K562 (cell line): ENCODE measurements around the gene NFIL3. TPM values are rescaled to one million over a fixed set of nuclear protein-coding genes. Genes with fewer than 3 reads are reported as not detected.

Source experiments
- ATAC-seq: fragments of 200-7000 bp; cut with Tn5 transposase; 3 replicates; pipeline ENCODE4 v1.9.1; 2020; ENCODE audit warnings: moderate library complexity
- BruUV-seq: library from RNA; stranded (reverse); fragments of 400-500 nt; replicated peaks from 2 replicates; lab custom pipeline; 2021; lab: Mats Ljungman, UMichigan
- CTCF ChIA-PET: fragments of 300-600 bp; formaldehyde crosslinking; extraction: SDS; loops from one replicate; lab custom pipeline; 2021; ENCODE audit warnings: low intra/inter-chr PET ratio; lab: Yijun Ruan, JAX
- POLR2A ChIA-PET: fragments of 300-600, 350-650 bp; sonication (Branson Sonifier 250); formaldehyde crosslinking; extraction: SDS; loops from one replicate; lab custom pipeline; 2021; ENCODE audit warnings: antibody characterized with exemption, inconsistent platforms; lab: Yijun Ruan, JAX
- DNase-seq, 4 experiments: peaks; one replicate each; pipeline versions ENCODE4 v3.0.0 to v3.0.0-alpha.2; 2011 to 2018; ENCODE audit warnings: low spot score in 3 of 4, mixed read lengths in 3 of 4; ENCODE audit errors: extremely low read depth in 1 of 4
- FAIRE-seq: peaks from 2 replicates; lab custom pipeline; 2011; peaks lifted over from hg19 to GRCh38; lab: Jason Lieb, UNC
- H2AFZ ChIP-seq: 2 replicates; pipeline ENCODE4 v1.6.0; 2011; ENCODE audit warnings: low read depth, low read length, control low read depth, inconsistent platforms
- H3K27ac ChIP-seq: fragments of 200-600 bp; 3 replicates; pipeline ENCODE4 v1.8.0; 2011; ENCODE audit warnings: low read depth, mild to moderate bottlenecking, control low read depth, inconsistent platforms, low read length, moderate library complexity, mixed read lengths; ENCODE audit errors: extremely low read depth
- H3K27me3 ChIP-seq, 2 experiments: fragments of 300-600 bp in 1 of 2; 2 replicates in 1 of 2; 3 replicates in 1 of 2; pipeline versions ENCODE4 v1.6.0 to v1.8.0; 2011; ENCODE audit warnings: inconsistent platforms in 2 of 2, low read length in 2 of 2, mild to moderate bottlenecking in 1 of 2, mixed read lengths in 1 of 2, moderate library complexity in 1 of 2; ENCODE audit not compliant: control insufficient read depth in 2 of 2, insufficient read depth in 2 of 2
- H3K36me3 ChIP-seq: fragments of 300-600 bp; 3 replicates; pipeline ENCODE4 v1.8.0; 2011; ENCODE audit warnings: mild to moderate bottlenecking, low read length, inconsistent platforms; ENCODE audit not compliant: control insufficient read depth, insufficient read depth
- H3K4me1 ChIP-seq, 2 experiments: fragments of 200-600 bp in 1 of 2; replicated peaks in 1 of 2; 2 replicates in 1 of 2; 3 replicates in 1 of 2; pipeline versions ENCODE4 v1.5.1 to v1.8.0; 2011; ENCODE audit warnings: inconsistent platforms in 2 of 2, low read length in 2 of 2, mild to moderate bottlenecking in 1 of 2, mixed read lengths in 1 of 2, moderate library complexity in 1 of 2; ENCODE audit not compliant: control insufficient read depth in 2 of 2, insufficient read depth in 2 of 2
- H3K4me2 ChIP-seq: 2 replicates; pipeline ENCODE4 v1.6.1; 2011; ENCODE audit warnings: low read length, control low read depth, inconsistent platforms, mixed read lengths; ENCODE audit not compliant: insufficient read depth
- H3K4me3 ChIP-seq: fragments of 200-600 bp; sonication (generic), shearing (Covaris generic); 2 replicates; pipeline ENCODE4 v1.5.1; 2016; ENCODE audit warnings: control low read depth, inconsistent platforms
- H3K79me2 ChIP-seq: fragments of 200-600 bp; 3 replicates; pipeline ENCODE4 v1.8.0; 2011; ENCODE audit warnings: low read length, inconsistent platforms; ENCODE audit not compliant: control insufficient read depth, insufficient read depth
- H3K9ac ChIP-seq, 2 experiments: 2 replicates each; pipeline versions ENCODE4 v1.6.0 to v1.6.1; 2011; ENCODE audit warnings: low read depth in 2 of 2, low read length in 2 of 2, control low read depth in 1 of 2, inconsistent platforms in 1 of 2, mild to moderate bottlenecking in 1 of 2, mixed read lengths in 1 of 2; ENCODE audit not compliant: insufficient read depth in 1 of 2
- H3K9me1 ChIP-seq: one replicate; pipeline ENCODE4 v1.6.0; 2011; ENCODE audit warnings: inconsistent platforms, mild to moderate bottlenecking, low read length, moderate library complexity; ENCODE audit not compliant: control insufficient read depth, insufficient read depth
- H3K9me3 ChIP-seq: replicated peaks from 2 replicates; pipeline ENCODE4 v1.5.1; 2011; ENCODE audit warnings: low read depth, low read length, inconsistent platforms; ENCODE audit not compliant: control insufficient read depth, insufficient read depth
- H4K20me1 ChIP-seq: replicated peaks from 2 replicates; pipeline ENCODE4 v1.6.1; 2011; ENCODE audit warnings: low read length, inconsistent platforms, mixed read lengths; ENCODE audit not compliant: control insufficient read depth, insufficient read depth
- E4F1 ChIP-seq: fragments of 250-450 bp; sonication (Bioruptor Pico); IDR thresholded peaks from 2 replicates; pipeline ENCODE4 v1.5.0; 2021; ENCODE audit warnings: mild to moderate bottlenecking, borderline replicate concordance
- ILF3 ChIP-seq: fragments of 450-650 bp; IDR thresholded peaks from 2 replicates; pipeline ENCODE4 v1.6.1; 2018; ENCODE audit warnings: antibody characterized with exemption, mild to moderate bottlenecking, moderate library complexity, borderline replicate concordance
- SAP30 ChIP-seq: fragments of 200-600 bp; sonication (generic); IDR thresholded peaks from 2 replicates; pipeline ENCODE4 v1.6.1; 2012; ENCODE audit warnings: borderline replicate concordance, low read depth, mild to moderate bottlenecking, moderate library complexity, low read length, control low read depth, inconsistent platforms; ENCODE audit not compliant: insufficient read depth, poor library complexity, severe bottlenecking
- WGBS: fragments of 100-300 bp; shearing (Covaris generic); methylation state at CpG from one replicate; pipeline ENCODE4 v1.1.6; 2016; ENCODE audit warnings: low coverage, mixed read lengths; ENCODE audit not compliant: insufficient coverage; ENCODE audit errors: missing lambda C conversion rate; 5-methylcytosine and 5-hydroxymethylcytosine counted together
- in situ Hi-C: fragments of 300-500 bp; cut with MboI; formaldehyde crosslinking; loops from 4 replicates; pipeline ENCODE4 v1.15.0; 2018; ENCODE audit warnings: inconsistent platforms, mixed read lengths
- intact Hi-C: fragments of 100-400 bp; cut with micrococcal nuclease; formaldehyde crosslinking; loops from 2 replicates; pipeline ENCODE4 v1.14.2; 2022
- polyA plus RNA-seq, 8 experiments: library from polyadenylated mRNA; depleted of rRNA in 4 of 8; stranded (reverse) in 5 of 8; unstranded in 3 of 8; fragments of >200 nt; fragmentation: Nextera tagmentation in 2 of 8; fragmentation: Illumina TruSeq in 1 of 8; extraction: Ambion mirVana in 2 of 8; extraction: Trizol in 1 of 8; gene quantifications; 2 replicates each; pipeline versions ENCODE4 v1.2.1 to v1.2.3, GENCODE V29; 2011 to 2014; ENCODE audit warnings: inconsistent platforms in 1 of 8, missing spikeins in 1 of 8
- total RNA-seq, 7 experiments: library from RNA; depleted of rRNA in 6 of 7; stranded (reverse); fragments of >200 nt in 6 of 7; fragmentation: Illumina TruSeq in 2 of 7; extraction: Trizol in 2 of 7; gene quantifications; 2 replicates each; pipeline versions ENCODE4 v1.2.1 to v1.2.3, GENCODE V29; 2011 to 2021; ENCODE audit warnings: low replicate concordance in 1 of 7
- TF ChIP-seq, protein P1 (sequence below): IDR thresholded peaks from 2 replicates; pipeline ENCODE4 v1.6.1; 2016; ENCODE audit warnings: missing genetic modification characterization, missing compliant biosample characterization

Gene NFIL3
- total and polyA plus RNA-seq, 9 of the 15 experiments (the other 6 are each of a cell fraction or from before 2014, with no cell fraction given) = 3.2 to 16.1 (median 9.3) TPM

GRCh38 chr9:91379426-91379825 lies 44.2 kb downstream of the NFIL3 start:
- WGBS = 7% methylated on average over 3 of the region's 3 CpGs
- no TSS peak for BruUV-seq
- H3K4me1 ChIP-seq = no peaks in the 10 kb centered on the region
- ATAC-seq = no peak
- H4K20me1 ChIP-seq = no peaks in the 10 kb centered on the region
- H3K9ac ChIP-seq = no peak overlapping the region
- H3K36me3 ChIP-seq = no peaks in the 10 kb centered on the region
- H3K27me3 ChIP-seq = 0 out of 5 replicates have a peak, but pooled peaks cover 0 to 2% of the 10 kb centered on the region in 2 experiments
- H3K79me2 ChIP-seq = no peaks in the 10 kb centered on the region
- H3K4me2 ChIP-seq = no peak overlapping the region
- CTCF ChIA-PET = interaction anchor here (0.6 kb wide), 1 partner anchor 18 kb away, joined by 4 read pairs; no protein-coding TSS in a partner anchor
- in situ Hi-C loops = no loop called here
- no peak for TF ChIP-seq E4F1
- TF ChIP-seq ILF3 = no peak
- TF ChIP-seq, protein P1, sequence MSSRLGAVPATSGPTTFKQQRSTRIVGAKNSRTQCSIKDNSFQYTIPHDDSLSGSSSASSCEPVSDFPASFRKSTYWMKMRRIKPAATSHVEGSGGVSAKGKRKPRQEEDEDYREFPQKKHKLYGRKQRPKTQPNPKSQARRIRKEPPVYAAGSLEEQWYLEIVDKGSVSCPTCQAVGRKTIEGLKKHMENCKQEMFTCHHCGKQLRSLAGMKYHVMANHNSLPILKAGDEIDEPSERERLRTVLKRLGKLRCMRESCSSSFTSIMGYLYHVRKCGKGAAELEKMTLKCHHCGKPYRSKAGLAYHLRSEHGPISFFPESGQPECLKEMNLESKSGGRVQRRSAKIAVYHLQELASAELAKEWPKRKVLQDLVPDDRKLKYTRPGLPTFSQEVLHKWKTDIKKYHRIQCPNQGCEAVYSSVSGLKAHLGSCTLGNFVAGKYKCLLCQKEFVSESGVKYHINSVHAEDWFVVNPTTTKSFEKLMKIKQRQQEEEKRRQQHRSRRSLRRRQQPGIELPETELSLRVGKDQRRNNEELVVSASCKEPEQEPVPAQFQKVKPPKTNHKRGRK (tag) = no peak
- no peak for TF ChIP-seq SAP30
- TF ChIP-seq, all 486 proteins: peak for 0
- no peak overlapping the region for H3K27ac ChIP-seq
- no peaks in the 10 kb centered on the region for H3K9me1 ChIP-seq
- DNase-seq (no peak), FAIRE-seq (no peak)
- POLR2A ChIA-PET = no interaction called here
- no peak overlapping the region for H3K4me3 ChIP-seq
- intact Hi-C loops = no loop called here
- H3K9me3 ChIP-seq = no peaks in the 10 kb centered on the region
- no peak overlapping the region for H2AFZ ChIP-seq
